Measurements from ENCODE around the gene HBG1.
"Not testable (repeated sequence)": the region's sequence is repeated elsewhere in the genome, so short reads cannot be mapped to it uniquely, and the experiment has no call there.

HBG1 gene

GRCh38 chr11:5251746-5252145, 2.1 kb upstream of the HBG1 start:
- no peak for DNase-seq (ENCODE audit: low read depth in 1 of 2, low spot score in 1 of 2)
- TF ChIP-seq JUND (IDR thresholded peaks at IDR 0.05; ENCODE audit: low read depth), result no peak
- in situ Hi-C loops (cut with HindIII; ENCODE audit: low pct_unique_long_range_greater_than_20kb, low sequenced_read_pairs), result no loop called here

DNA sequence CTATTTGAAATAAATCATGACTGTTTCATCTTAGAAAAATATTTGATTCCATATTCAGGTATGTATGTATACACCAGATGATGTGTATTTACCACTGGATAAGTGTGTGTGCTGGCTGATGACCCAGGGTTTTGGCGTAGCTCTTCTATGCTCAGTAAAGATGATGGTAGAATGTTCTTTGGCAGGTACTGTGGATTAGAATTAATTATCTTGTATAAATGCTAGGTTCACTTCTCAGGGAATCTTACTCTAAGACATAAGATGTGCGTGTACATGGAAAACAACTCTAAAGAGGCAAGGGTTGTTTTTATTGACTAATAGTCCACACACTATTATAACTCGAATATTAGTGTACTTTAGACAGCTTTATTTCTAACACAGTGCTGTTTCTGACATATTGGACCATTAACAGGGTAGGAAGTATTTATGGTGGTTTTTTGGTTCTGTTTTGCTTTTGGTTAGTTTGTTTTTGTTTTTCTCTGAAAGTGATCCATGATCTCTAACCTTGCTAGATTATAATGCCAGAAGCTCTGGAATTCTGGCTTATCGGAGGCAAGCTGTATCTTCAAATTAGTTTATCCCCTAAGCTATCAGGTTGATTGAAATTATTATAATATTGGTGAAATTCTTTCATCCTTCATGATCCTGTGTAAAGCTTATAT, 1.0 kb upstream of the HBG1 start:
- in situ Hi-C loops (cut with HindIII; ENCODE audit: low pct_unique_long_range_greater_than_20kb, low sequenced_read_pairs), result no loop called here
- no peak for DNase-seq (ENCODE audit: low read depth in 1 of 2, low spot score in 1 of 2)
- no peak for TF ChIP-seq JUND (IDR thresholded peaks at IDR 0.05; ENCODE audit: low read depth)

- in situ Hi-C loops (cut with HindIII; ENCODE audit: low pct_unique_long_range_greater_than_20kb, low sequenced_read_pairs); DNase-seq (ENCODE audit: low read depth in 1 of 2, low spot score in 1 of 2): not testable (repeated sequence)
These were observed 1.2 kb downstream of the HBG1 start for GRCh38 chr11:5248498-5248897.

DNA sequence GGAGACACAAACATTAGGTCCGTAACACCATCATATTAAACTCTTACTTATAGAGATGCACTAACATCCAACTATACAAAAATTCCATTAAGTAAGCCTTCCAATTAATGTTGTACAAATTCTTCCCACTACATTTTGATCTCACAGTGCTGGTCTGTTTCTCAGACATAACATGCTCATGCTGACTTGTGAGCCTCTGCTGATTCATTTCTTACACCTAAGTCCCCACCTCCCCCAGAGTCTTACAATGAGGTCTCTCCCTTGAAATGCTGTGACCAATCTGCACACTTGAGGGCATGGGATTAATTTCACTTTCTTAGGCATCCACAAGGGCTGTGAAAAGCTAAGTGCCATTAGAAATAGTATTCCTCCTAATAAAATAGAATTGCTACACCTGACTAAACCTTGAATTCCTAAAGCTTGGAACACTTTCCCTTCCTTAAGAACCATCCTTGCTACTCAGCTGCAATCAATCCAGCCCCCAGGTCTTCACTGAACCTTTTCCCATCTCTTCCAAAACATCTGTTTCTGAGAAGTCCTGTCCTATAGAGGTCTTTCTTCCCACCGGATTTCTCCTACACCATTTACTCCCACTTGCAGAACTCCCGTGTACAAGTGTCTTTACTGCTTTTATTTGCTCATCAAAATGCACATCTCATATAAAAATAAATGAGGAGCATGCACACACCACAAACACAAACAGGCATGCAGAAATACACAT, 2.0 kb downstream of the HBG1 start:
- DNase-seq (ENCODE audit: low read depth in 1 of 2, low spot score in 1 of 2), result no peak
- in situ Hi-C loops (cut with HindIII; ENCODE audit: low pct_unique_long_range_greater_than_20kb, low sequenced_read_pairs), result no loop called here
- no peak for TF ChIP-seq JUND (IDR thresholded peaks at IDR 0.05; ENCODE audit: low read depth)

GRCh38 chr11:5246772-5247471, 2.7 kb downstream of the HBG1 start:
- TF ChIP-seq JUND (IDR thresholded peaks at IDR 0.05; ENCODE audit: low read depth), result no peak
- DNase-seq (ENCODE audit: low read depth in 1 of 2, low spot score in 1 of 2), result no peak
- in situ Hi-C loops (cut with HindIII; ENCODE audit: low pct_unique_long_range_greater_than_20kb, low sequenced_read_pairs), result no loop called here

DNA sequence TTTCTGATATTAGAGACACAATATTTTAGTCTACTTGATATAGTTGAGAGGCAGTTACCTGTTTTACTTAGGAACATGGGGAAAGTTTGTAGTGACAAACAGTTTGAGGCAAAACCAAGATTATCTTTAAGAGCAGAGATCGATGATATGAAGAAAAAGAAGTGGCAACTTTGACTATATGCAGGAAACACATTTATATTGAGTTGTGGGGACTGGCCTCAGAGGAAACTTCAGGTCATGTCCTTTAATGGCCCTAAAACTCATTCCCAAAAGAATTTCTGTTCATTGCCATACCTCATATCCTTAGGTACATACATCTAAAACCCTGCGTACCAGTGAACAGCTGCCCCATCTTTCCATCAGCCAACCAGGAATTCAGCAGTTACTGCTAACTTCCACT, 4.5 kb downstream of the HBG1 start:
- TF ChIP-seq JUND (IDR thresholded peaks at IDR 0.05; ENCODE audit: low read depth), result no peak
- in situ Hi-C loops (cut with HindIII; ENCODE audit: low pct_unique_long_range_greater_than_20kb, low sequenced_read_pairs), result no loop called here
- no peak for DNase-seq (ENCODE audit: low read depth in 1 of 2, low spot score in 1 of 2)

DNA sequence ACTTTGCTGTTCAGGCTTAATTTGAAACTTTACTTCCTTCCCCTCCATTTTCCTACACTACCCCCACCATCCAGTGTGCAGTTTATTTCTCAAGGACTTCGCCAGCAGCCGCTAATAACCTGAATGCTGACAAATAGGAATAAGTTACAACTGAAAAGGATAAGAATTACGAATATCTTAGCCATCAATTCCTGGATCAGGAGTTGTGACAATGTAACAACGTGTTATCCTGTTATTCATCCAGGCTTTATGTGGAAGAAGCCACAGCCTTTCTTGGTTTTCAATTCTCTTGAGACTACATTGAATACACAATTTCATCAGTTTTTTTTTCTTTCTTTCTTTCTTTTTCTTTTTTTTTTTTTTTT, 5.9 kb downstream of the HBG1 start:
- no peak for DNase-seq (ENCODE audit: low read depth in 1 of 2, low spot score in 1 of 2)
- in situ Hi-C loops (cut with HindIII; ENCODE audit: low pct_unique_long_range_greater_than_20kb, low sequenced_read_pairs), result no loop called here
- TF ChIP-seq JUND (IDR thresholded peaks at IDR 0.05; ENCODE audit: low read depth), result no peak

DNA sequence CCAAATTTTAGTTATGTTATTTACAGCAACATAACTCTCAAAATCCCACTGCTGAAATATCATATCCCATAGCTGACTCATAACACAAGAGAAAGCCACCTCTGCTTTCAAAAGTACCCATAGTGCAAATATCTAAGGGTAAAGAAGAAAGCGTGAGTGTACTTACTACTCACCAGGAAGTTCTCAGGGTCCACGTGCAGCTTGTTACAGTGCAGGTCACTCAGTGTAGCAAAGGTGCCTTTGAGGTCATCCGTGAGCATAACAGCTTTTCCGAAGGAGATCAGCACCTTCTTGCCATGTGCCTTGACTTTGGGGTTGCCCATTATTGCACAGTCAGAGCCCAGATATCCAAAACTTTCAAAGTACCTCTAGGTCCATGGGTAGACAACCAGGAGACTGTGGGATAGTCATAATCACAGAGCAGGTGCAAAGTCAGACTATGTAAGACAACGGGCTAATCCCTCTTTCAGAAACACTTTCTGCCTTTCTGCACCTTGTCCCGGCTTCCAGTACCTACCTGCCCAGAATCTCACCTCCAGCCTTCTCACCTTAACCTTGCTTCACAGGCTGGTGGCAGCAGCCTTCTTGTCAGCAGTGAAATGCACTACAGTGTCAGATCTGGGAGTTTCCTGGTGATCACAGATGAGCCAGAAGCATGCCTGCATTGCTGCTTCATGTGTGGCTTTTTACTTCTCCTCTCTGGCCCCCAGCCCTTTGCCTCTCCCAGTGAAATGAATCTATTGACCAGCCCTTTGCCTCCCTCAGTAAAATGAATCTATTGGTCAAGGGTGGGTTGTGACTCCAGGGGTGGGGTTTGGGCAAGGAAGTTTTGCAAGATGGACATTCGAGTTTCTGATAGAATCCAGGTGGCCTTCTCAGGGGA, 6.5 kb downstream of the HBG1 start:
- no peak for DNase-seq (ENCODE audit: low read depth in 1 of 2, low spot score in 1 of 2)
- in situ Hi-C loops (cut with HindIII; ENCODE audit: low pct_unique_long_range_greater_than_20kb, low sequenced_read_pairs), result no loop called here

GRCh38 chr11:5242208-5242607, 7.4 kb downstream of the HBG1 start:
- DNase-seq (ENCODE audit: low read depth in 1 of 2, low spot score in 1 of 2), result no peak
- TF ChIP-seq JUND (IDR thresholded peaks at IDR 0.05; ENCODE audit: low read depth), result no peak
- in situ Hi-C loops (cut with HindIII; ENCODE audit: low pct_unique_long_range_greater_than_20kb, low sequenced_read_pairs), result no loop called here

More for the DNA sequence above, 6.5 kb downstream of the HBG1 start:
- TF ChIP-seq JUND (IDR thresholded peaks at IDR 0.05; ENCODE audit: low read depth), result no peak

- no peak for TF ChIP-seq JUND (IDR thresholded peaks at IDR 0.05; ENCODE audit: low read depth)
- in situ Hi-C loops (cut with HindIII; ENCODE audit: low pct_unique_long_range_greater_than_20kb, low sequenced_read_pairs), result no loop called here
These were observed 8.2 kb downstream of the HBG1 start for GRCh38 chr11:5241458-5241857.

DNA sequence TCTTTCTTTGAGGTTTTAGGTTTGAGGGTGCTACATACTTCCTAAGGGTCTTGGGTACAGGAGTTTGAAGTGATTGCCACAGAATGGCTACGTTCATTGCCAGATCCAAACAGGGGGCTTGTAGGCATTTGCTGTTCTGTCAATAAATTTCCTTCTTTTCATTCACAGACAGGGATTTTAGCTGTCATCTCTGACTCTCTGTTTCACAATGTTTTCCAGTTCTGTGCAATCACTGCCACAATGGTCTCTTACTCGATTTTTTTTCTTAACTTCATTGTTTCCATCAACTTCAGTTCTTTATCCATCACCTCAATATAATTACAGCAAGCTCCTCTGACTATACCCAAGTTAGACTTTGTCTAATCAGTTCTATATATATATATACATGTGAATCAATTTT, 9.2 kb downstream of the HBG1 start:
- no peak for DNase-seq (ENCODE audit: low read depth in 1 of 2, low spot score in 1 of 2)
- in situ Hi-C loops (cut with HindIII; ENCODE audit: low pct_unique_long_range_greater_than_20kb, low sequenced_read_pairs), result no loop called here
- TF ChIP-seq JUND (IDR thresholded peaks at IDR 0.05; ENCODE audit: low read depth), result no peak

More at GRCh38 chr11:5241458-5241857, 8.2 kb downstream of the HBG1 start:
- DNase-seq (ENCODE audit: low read depth in 1 of 2, low spot score in 1 of 2), result no peak

GRCh38 chr11:5240056-5240455, 9.6 kb downstream of the HBG1 start:
- in situ Hi-C loops (cut with HindIII; ENCODE audit: low pct_unique_long_range_greater_than_20kb, low sequenced_read_pairs), result no loop called here
- no peak for TF ChIP-seq JUND (IDR thresholded peaks at IDR 0.05; ENCODE audit: low read depth)
- DNase-seq (ENCODE audit: low read depth in 1 of 2, low spot score in 1 of 2), result no peak
